ENCODE measurements around the gene MUC13.

MUC13 gene

GRCh38 chr3:124876401-124876878 lies 58.1 kb downstream of the MUC13 start:
- no peak for DNase-seq (ENCODE audit: low read depth in 2 of 2)

GRCh38 chr3:124873226-124873625 lies 61.3 kb downstream of the MUC13 start:
- DNase-seq (ENCODE audit: low read depth in 2 of 2), result no peak

- DNase-seq (ENCODE audit: low read depth in 2 of 2), result no peak
These were observed 67.0 kb downstream of the MUC13 start for GRCh38 chr3:124867511-124867910.

- no peak for DNase-seq (ENCODE audit: low read depth in 2 of 2)
These were observed 72.5 kb downstream of the MUC13 start for GRCh38 chr3:124862006-124862405.

GRCh38 chr3:124861041-124861440 lies 73.5 kb downstream of the MUC13 start:
- DNase-seq (ENCODE audit: low read depth in 2 of 2), result no peak

GRCh38 chr3:124860599-124860998 lies 74.0 kb downstream of the MUC13 start:
- DNase-seq (ENCODE audit: low read depth in 2 of 2), result no peak

GRCh38 chr3:124859025-124859424 lies 75.5 kb downstream of the MUC13 start:
- DNase-seq (ENCODE audit: low read depth in 2 of 2), result no peak

- DNase-seq (ENCODE audit: low read depth in 2 of 2), result no peak
These were observed 76.3 kb downstream of the MUC13 start for GRCh38 chr3:124858275-124858674.

GRCh38 chr3:124856677-124857076 lies 77.9 kb downstream of the MUC13 start:
- no peak for DNase-seq (ENCODE audit: low read depth in 2 of 2)

All from stimulated activated CD8-positive, alpha-beta memory T cell treated with anti-CD3 and anti-CD28 coated beads, Interleukin-2, amount 100 ng/mL, for 48 hours (primary cell).